K562 (cell line): ENCODE measurements around the gene COA7. TPM values are rescaled to one million over a fixed set of nuclear protein-coding genes. Genes with fewer than 3 reads are reported as not detected.

Experiments
- ATAC-seq: fragments of 200-7000 bp; cut with Tn5 transposase; 3 replicates; pipeline ENCODE4 v1.9.1; 2020; ENCODE audit warnings: moderate library complexity
- BruUV-seq: library from RNA; stranded (reverse); fragments of 400-500 nt; replicated peaks from 2 replicates; lab custom pipeline; 2021; lab: Mats Ljungman, UMichigan
- CTCF ChIA-PET: fragments of 300-600 bp; formaldehyde crosslinking; extraction: SDS; loops from one replicate; lab custom pipeline; 2021; ENCODE audit warnings: low intra/inter-chr PET ratio; lab: Yijun Ruan, JAX
- POLR2A ChIA-PET: fragments of 300-600, 350-650 bp; sonication (Branson Sonifier 250); formaldehyde crosslinking; extraction: SDS; loops from one replicate; lab custom pipeline; 2021; ENCODE audit warnings: antibody characterized with exemption, inconsistent platforms; lab: Yijun Ruan, JAX
- DNase-seq, 4 experiments: peaks; one replicate each; pipeline versions ENCODE4 v3.0.0 to v3.0.0-alpha.2; 2011 to 2018; ENCODE audit warnings: low spot score in 3 of 4, mixed read lengths in 3 of 4; ENCODE audit errors: extremely low read depth in 1 of 4
- FAIRE-seq: peaks from 2 replicates; lab custom pipeline; 2011; peaks lifted over from hg19 to GRCh38; lab: Jason Lieb, UNC
- H2AFZ ChIP-seq: 2 replicates; pipeline ENCODE4 v1.6.0; 2011; ENCODE audit warnings: low read depth, low read length, control low read depth, inconsistent platforms
- H3K27ac ChIP-seq: fragments of 200-600 bp; 3 replicates; pipeline ENCODE4 v1.8.0; 2011; ENCODE audit warnings: low read depth, mild to moderate bottlenecking, control low read depth, inconsistent platforms, low read length, moderate library complexity, mixed read lengths; ENCODE audit errors: extremely low read depth
- H3K27me3 ChIP-seq, 2 experiments: fragments of 300-600 bp in 1 of 2; 2 replicates in 1 of 2; 3 replicates in 1 of 2; pipeline versions ENCODE4 v1.6.0 to v1.8.0; 2011; ENCODE audit warnings: inconsistent platforms in 2 of 2, low read length in 2 of 2, mild to moderate bottlenecking in 1 of 2, mixed read lengths in 1 of 2, moderate library complexity in 1 of 2; ENCODE audit not compliant: control insufficient read depth in 2 of 2, insufficient read depth in 2 of 2
- H3K36me3 ChIP-seq: fragments of 300-600 bp; 3 replicates; pipeline ENCODE4 v1.8.0; 2011; ENCODE audit warnings: mild to moderate bottlenecking, low read length, inconsistent platforms; ENCODE audit not compliant: control insufficient read depth, insufficient read depth
- H3K4me1 ChIP-seq, 2 experiments: fragments of 200-600 bp in 1 of 2; replicated peaks in 1 of 2; 2 replicates in 1 of 2; 3 replicates in 1 of 2; pipeline versions ENCODE4 v1.5.1 to v1.8.0; 2011; ENCODE audit warnings: inconsistent platforms in 2 of 2, low read length in 2 of 2, mild to moderate bottlenecking in 1 of 2, mixed read lengths in 1 of 2, moderate library complexity in 1 of 2; ENCODE audit not compliant: control insufficient read depth in 2 of 2, insufficient read depth in 2 of 2
- H3K4me2 ChIP-seq: 2 replicates; pipeline ENCODE4 v1.6.1; 2011; ENCODE audit warnings: low read length, control low read depth, inconsistent platforms, mixed read lengths; ENCODE audit not compliant: insufficient read depth
- H3K4me3 ChIP-seq: fragments of 200-600 bp; sonication (generic), shearing (Covaris generic); 2 replicates; pipeline ENCODE4 v1.5.1; 2016; ENCODE audit warnings: control low read depth, inconsistent platforms
- H3K79me2 ChIP-seq: fragments of 200-600 bp; 3 replicates; pipeline ENCODE4 v1.8.0; 2011; ENCODE audit warnings: low read length, inconsistent platforms; ENCODE audit not compliant: control insufficient read depth, insufficient read depth
- H3K9ac ChIP-seq, 2 experiments: 2 replicates each; pipeline versions ENCODE4 v1.6.0 to v1.6.1; 2011; ENCODE audit warnings: low read depth in 2 of 2, low read length in 2 of 2, control low read depth in 1 of 2, inconsistent platforms in 1 of 2, mild to moderate bottlenecking in 1 of 2, mixed read lengths in 1 of 2; ENCODE audit not compliant: insufficient read depth in 1 of 2
- H3K9me1 ChIP-seq: one replicate; pipeline ENCODE4 v1.6.0; 2011; ENCODE audit warnings: inconsistent platforms, mild to moderate bottlenecking, low read length, moderate library complexity; ENCODE audit not compliant: control insufficient read depth, insufficient read depth
- H3K9me3 ChIP-seq: replicated peaks from 2 replicates; pipeline ENCODE4 v1.5.1; 2011; ENCODE audit warnings: low read depth, low read length, inconsistent platforms; ENCODE audit not compliant: control insufficient read depth, insufficient read depth
- H4K20me1 ChIP-seq: replicated peaks from 2 replicates; pipeline ENCODE4 v1.6.1; 2011; ENCODE audit warnings: low read length, inconsistent platforms, mixed read lengths; ENCODE audit not compliant: control insufficient read depth, insufficient read depth
- C11orf30 ChIP-seq: fragments of 450-650 bp; IDR thresholded peaks from 2 replicates; pipeline ENCODE4 v1.6.1; 2016; ENCODE audit warnings: low read depth, mild to moderate bottlenecking
- CBFA2T3 ChIP-seq: fragments of 450-650 bp; IDR thresholded peaks from 2 replicates; pipeline ENCODE4 v1.6.1; 2017
- COPS2 ChIP-seq: fragments of 450-650 bp; conservative IDR thresholded peaks from 2 replicates; pipeline ENCODE4 v1.6.1; 2016; ENCODE audit warnings: mild to moderate bottlenecking, moderate library complexity
- CTBP1 ChIP-seq: fragments of 450-650 bp; IDR thresholded peaks from 2 replicates; pipeline ENCODE4 v1.6.1; 2016; ENCODE audit warnings: borderline replicate concordance
- CXXC5 ChIP-seq: fragments of 250-450 bp; sonication (Bioruptor Pico); IDR thresholded peaks from 2 replicates; pipeline ENCODE4 v1.8.0; 2022; ENCODE audit warnings: inconsistent platforms, mild to moderate bottlenecking, moderate library complexity
- DPF2 ChIP-seq: fragments of 450-650 bp; IDR thresholded peaks from 2 replicates; pipeline ENCODE4 v1.6.1; 2016
- EGR1 ChIP-seq: fragments of 450-650 bp; conservative IDR thresholded peaks from 2 replicates; pipeline ENCODE4 v1.6.1; 2017; ENCODE audit warnings: mild to moderate bottlenecking
- KLF1 ChIP-seq: fragments of 450-650 bp; IDR thresholded peaks from 2 replicates; pipeline ENCODE4 v1.6.1; 2016; ENCODE audit warnings: missing genetic modification characterization, missing compliant biosample characterization
- NCOA1 ChIP-seq: fragments of 450-650 bp; IDR thresholded peaks from 2 replicates; pipeline ENCODE4 v1.6.1; 2016; ENCODE audit warnings: low read depth
- NFIC ChIP-seq: fragments of 450-650 bp; IDR thresholded peaks from 2 replicates; pipeline ENCODE4 v1.6.1; 2017; ENCODE audit warnings: mild to moderate bottlenecking, inconsistent platforms
- NR2C2 ChIP-seq, 2 experiments: fragments of 200-800 bp in 1 of 2; sonication (Bioruptor generic) in 1 of 2; sonication (generic) in 1 of 2; formaldehyde crosslinking in 1 of 2; IDR thresholded peaks; 2 replicates each; pipeline versions ENCODE4 v1.6.1 to v1.8.0; 2016 to 2022; ENCODE audit warnings: mild to moderate bottlenecking in 1 of 2, missing compliant biosample characterization in 1 of 2, missing genetic modification characterization in 1 of 2, missing genetic modification reagents in 1 of 2
- RBM34 ChIP-seq: fragments of 200-400 bp; formaldehyde crosslinking; IDR thresholded peaks from 2 replicates; pipeline ENCODE4 v1.6.1; 2018; ENCODE audit warnings: low read length, borderline replicate concordance; ENCODE audit not compliant: insufficient read depth
- ZBTB7A ChIP-seq: IDR thresholded peaks from 2 replicates; pipeline ENCODE4 v1.6.1; 2011; ENCODE audit warnings: low read depth, mild to moderate bottlenecking, low read length, moderate library complexity, borderline replicate concordance; ENCODE audit not compliant: control insufficient read depth
- ZNF507 ChIP-seq: conservative IDR thresholded peaks from 2 replicates; pipeline ENCODE4 v1.6.1; 2017; ENCODE audit warnings: missing genetic modification characterization, missing compliant biosample characterization
- WGBS: fragments of 100-300 bp; shearing (Covaris generic); methylation state at CpG from one replicate; pipeline ENCODE4 v1.1.6; 2016; ENCODE audit warnings: low coverage, mixed read lengths; ENCODE audit not compliant: insufficient coverage; ENCODE audit errors: missing lambda C conversion rate; 5-methylcytosine and 5-hydroxymethylcytosine counted together
- in situ Hi-C: fragments of 300-500 bp; cut with MboI; formaldehyde crosslinking; loops from 4 replicates; pipeline ENCODE4 v1.15.0; 2018; ENCODE audit warnings: inconsistent platforms, mixed read lengths
- intact Hi-C: fragments of 100-400 bp; cut with micrococcal nuclease; formaldehyde crosslinking; loops from 2 replicates; pipeline ENCODE4 v1.14.2; 2022
- polyA plus RNA-seq, 8 experiments: library from polyadenylated mRNA; depleted of rRNA in 4 of 8; stranded (reverse) in 5 of 8; unstranded in 3 of 8; fragments of >200 nt; fragmentation: Nextera tagmentation in 2 of 8; fragmentation: Illumina TruSeq in 1 of 8; extraction: Ambion mirVana in 2 of 8; extraction: Trizol in 1 of 8; gene quantifications; 2 replicates each; pipeline versions ENCODE4 v1.2.1 to v1.2.3, GENCODE V29; 2011 to 2014; ENCODE audit warnings: inconsistent platforms in 1 of 8, missing spikeins in 1 of 8
- total RNA-seq, 7 experiments: library from RNA; depleted of rRNA in 6 of 7; stranded (reverse); fragments of >200 nt in 6 of 7; fragmentation: Illumina TruSeq in 2 of 7; extraction: Trizol in 2 of 7; gene quantifications; 2 replicates each; pipeline versions ENCODE4 v1.2.1 to v1.2.3, GENCODE V29; 2011 to 2021; ENCODE audit warnings: low replicate concordance in 1 of 7

The COA7 gene
- total and polyA plus RNA-seq, 9 of the 15 experiments (the other 6 are each of a cell fraction or from before 2014, with no cell fraction given) = 19.4 to 82.8 (median 51.0) TPM

DNA sequence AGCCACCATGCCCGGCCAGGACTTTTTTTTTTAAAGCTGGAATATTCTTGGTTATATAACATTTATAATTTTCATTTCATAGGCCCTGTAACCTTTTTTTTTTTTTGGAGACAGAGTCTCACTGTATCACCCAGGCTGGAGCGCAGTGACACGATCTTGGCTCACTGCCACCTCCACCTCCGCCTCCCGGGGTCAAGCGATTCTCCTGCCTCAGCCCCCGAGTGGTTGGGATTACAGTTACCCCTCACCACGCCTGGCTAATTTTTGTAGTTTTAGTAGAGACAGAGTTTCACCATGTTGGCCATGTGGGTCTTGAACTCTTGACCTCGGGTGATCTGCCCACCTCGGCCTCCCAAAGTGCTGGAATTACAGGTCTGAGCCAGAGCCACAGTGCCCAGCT lies 40.7 kb upstream of the COA7 start:
- ChIA-PET CTCF (interaction anchor here (0.6 kb wide), 2 partner anchors 64 to 378 kb away, joined by 3 to 5 read pairs; no protein-coding TSS in a partner anchor), POLR2A (interaction anchor here (0.6 to 2.4 kb wide), 7 partner anchors 9 to 717 kb away, joined by 3 to 15 read pairs (median 5); no protein-coding TSS in a partner anchor)
- ATAC-seq = peak; percentile 77
- TF ChIP-seq NCOA1 (no peak), ZNF507 (tag) (no peak), RBM34 (no peak), NR2C2 (CRISPR knock-in tag; IDR thresholded peaks at IDR 0.05) (no peak), NR2C2 (tag; IDR thresholded peaks at IDR 0.05) (peak; percentile 20; the same call in 1 of the 2 replicates), KLF1 (tag) (no peak), CBFA2T3 (0 out of 2 replicates have a peak, but pooled peaks have one; percentile 28), NFIC (peak; percentile 97), ZBTB7A (peak; percentile 41; the same call in 1 of the 2 replicates), DPF2 (peak; percentile 31; the same call in 1 of the 2 replicates), CTBP1 (no peak), COPS2 (no peak), C11orf30 (no peak), CXXC5 (CRISPR knock-in tag) (peak; percentile 29; the same call in 1 of the 2 replicates), EGR1 (peak; percentile 80)
- intact Hi-C loops = no loop called here
- no peak overlapping the region for H3K27ac ChIP-seq
- no peak overlapping the region for H3K4me3 ChIP-seq
- H3K9me1 ChIP-seq = no peaks in the 10 kb centered on the region
- no peaks in the 10 kb centered on the region for H3K27me3 ChIP-seq
- no peak overlapping the region; the same call in 1 of the 2 replicates for H2AFZ ChIP-seq
- no peaks in the 10 kb centered on the region for H4K20me1 ChIP-seq
- peak in 1 of 4 experiments; percentile 69 for DNase-seq
- H3K36me3 ChIP-seq = no peaks in the 10 kb centered on the region; the same call in 2 of the 3 replicates
- H3K9ac ChIP-seq = peak overlapping the region in 1 of 2 experiments; percentile 73; a peak in 1 of 4 replicates
- H3K4me1 ChIP-seq = peaks cover 12 to 13% of the 10 kb centered on the region in 2 experiments; a peak in 4 of 5 replicates
- H3K4me2 ChIP-seq = no peak overlapping the region; the same call in 1 of the 2 replicates
- no peaks in the 10 kb centered on the region for H3K9me3 ChIP-seq
- no peak for FAIRE-seq
- in situ Hi-C loops = no loop called here
- H3K79me2 ChIP-seq = peaks cover 18% of the 10 kb centered on the region; the same call in 1 of the 3 replicates
- BruUV-seq = no TSS peak
- WGBS = 20% methylated on average over 10 of the region's 10 CpGs
